OCI-LY7 (cell line): Measurements from ENCODE around the gene CD47. TPM values are rescaled to one million over a fixed set of nuclear protein-coding genes. Genes with fewer than 3 reads are reported as not detected.

Experiments used
- BruUV-seq: library from RNA; stranded (reverse); fragments of 400-500 nt; replicated peaks from 2 replicates; lab custom pipeline; 2021; lab: Mats Ljungman, UMichigan
- CTCF ChIA-PET: fragments of 300-600 bp; sonication (Branson Sonifier 250); formaldehyde crosslinking; loops from one replicate; lab custom pipeline; 2022; ENCODE audit warnings: antibody characterized with exemption; ENCODE audit not compliant: unreplicated experiment; lab: Charles Lee
- POLR2A ChIA-PET: fragments of 300-600 bp; sonication (Branson Sonifier 250); formaldehyde crosslinking; loops from one replicate; lab custom pipeline; 2022; ENCODE audit warnings: antibody characterized with exemption; lab: Charles Lee
- DNase-seq: peaks from one replicate; pipeline ENCODE4 v3.0.0-alpha.2; 2015; ENCODE audit warnings: low spot score
- H2AFZ ChIP-seq: fragments of 200-600 bp; sonication (generic), shearing (Covaris generic); 2 replicates; pipeline ENCODE4 v1.6.1; 2014; ENCODE audit warnings: mild to moderate bottlenecking, antibody characterized with exemption, low read length, moderate library complexity
- H3K27ac ChIP-seq: fragments of 200-600 bp; sonication (generic); 2 replicates; pipeline ENCODE4 v1.5.1; 2014; ENCODE audit warnings: mixed run types, low read depth, mild to moderate bottlenecking, moderate library complexity, low read length, inconsistent platforms; ENCODE audit not compliant: poor library complexity, severe bottlenecking
- H3K36me3 ChIP-seq: fragments of 200-600 bp; sonication (generic); 2 replicates; pipeline ENCODE4 v1.6.1; 2014; ENCODE audit warnings: mild to moderate bottlenecking, antibody characterized with exemption, low read length, moderate library complexity, mixed read lengths; ENCODE audit not compliant: insufficient read depth
- H3K4me1 ChIP-seq: fragments of 200-600 bp; sonication (generic); 2 replicates; pipeline ENCODE4 v1.5.1; 2014; ENCODE audit warnings: mild to moderate bottlenecking, low read length; ENCODE audit not compliant: insufficient read depth, poor library complexity, severe bottlenecking
- H3K4me2 ChIP-seq: fragments of 200-600 bp; sonication (generic); 2 replicates; pipeline ENCODE4 v1.6.1; 2014; ENCODE audit warnings: mild to moderate bottlenecking, low read length
- H3K4me3 ChIP-seq: fragments of 200-600 bp; sonication (generic); 2 replicates; pipeline ENCODE4 v1.5.1; 2014; ENCODE audit warnings: mild to moderate bottlenecking, low read depth, low read length; ENCODE audit not compliant: poor library complexity, severe bottlenecking
- H3K79me2 ChIP-seq: fragments of 200-600 bp; sonication (generic); 2 replicates; pipeline ENCODE4 v1.6.1; 2016; ENCODE audit warnings: low read depth, mild to moderate bottlenecking, low read length, moderate library complexity, mixed read lengths; ENCODE audit not compliant: insufficient read depth
- H3K9me2 ChIP-seq: fragments of 200-600 bp; sonication (generic); 2 replicates; pipeline ENCODE4 v1.6.1; 2016; ENCODE audit warnings: mild to moderate bottlenecking, low read length, mixed read lengths; ENCODE audit not compliant: insufficient read depth
- H3K9me3 ChIP-seq: fragments of 200-600 bp; sonication (generic); 2 replicates; pipeline ENCODE4 v1.6.1; 2014; ENCODE audit warnings: mild to moderate bottlenecking, mixed run types, low read length, mixed read lengths
- H4K20me1 ChIP-seq: fragments of 200-600 bp; sonication (generic); 2 replicates; pipeline ENCODE4 v1.6.1; 2014; ENCODE audit warnings: mild to moderate bottlenecking, antibody characterized with exemption, low read length, moderate library complexity, mixed read lengths; ENCODE audit not compliant: insufficient read depth
- CTCF ChIP-seq: fragments of 200-600 bp; sonication (generic); conservative IDR thresholded peaks from 2 replicates; pipeline ENCODE4 v1.5.1; 2014; ENCODE audit warnings: mild to moderate bottlenecking, antibody characterized with exemption, low read length, moderate library complexity, mixed read lengths
- EZH2phosphoT487 ChIP-seq: fragments of 200-600 bp; sonication (generic); IDR thresholded peaks from 2 replicates; pipeline ENCODE4 v1.6.1; 2018; ENCODE audit warnings: low read depth, borderline replicate concordance, mild to moderate bottlenecking, mixed run types, antibody characterized with exemption, low read length, moderate library complexity, mixed read lengths
- intact Hi-C: fragments of 100-400 bp; cut with micrococcal nuclease; formaldehyde crosslinking; loops from one replicate; pipeline ENCODE4 v1.10.0; 2022; ENCODE audit not compliant: unreplicated experiment
- total RNA-seq, 2 experiments: library from RNA; depleted of rRNA in 1 of 2; stranded (reverse); fragments of >200 nt in 1 of 2; shearing (Covaris generic) in 1 of 2; gene quantifications; 2 replicates each; pipeline ENCODE4 v1.2.3, GENCODE V29; 2014 to 2022

The CD47 gene
- total RNA-seq, 2 experiments from 2014 or later: 43.9 to 50.0 TPM

DNA sequence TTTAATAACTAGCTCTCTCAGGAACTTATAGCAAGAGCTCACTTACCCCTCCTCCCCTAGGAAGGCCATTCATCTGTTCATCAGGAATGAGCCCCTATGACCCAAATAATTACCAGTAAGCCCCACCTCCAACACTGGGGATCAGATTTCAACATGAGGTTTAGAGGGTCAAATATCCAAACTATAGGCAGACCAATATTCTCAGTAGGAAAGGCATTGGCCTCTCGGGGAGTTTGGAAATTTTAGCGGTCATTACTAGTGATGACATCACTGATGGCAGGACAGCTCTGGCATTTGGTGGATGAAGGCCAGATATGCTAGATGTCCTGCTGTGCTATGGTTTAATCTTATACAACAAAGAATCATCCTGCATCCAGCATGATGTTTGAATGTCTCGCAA, 15.2 kb upstream of the CD47 start:
- Histone ChIP-seq H3K36me3 (no peaks in the 10 kb centered on the region), H3K4me1 (peaks cover 19% of the 10 kb centered on the region), H3K4me3 (no peak overlapping the region), H4K20me1 (no peaks in the 10 kb centered on the region), H3K4me2 (no peak overlapping the region), H3K79me2 (no peaks in the 10 kb centered on the region), H2AFZ (no peak overlapping the region), H3K27ac (no peak overlapping the region), H3K9me3 (no peaks in the 10 kb centered on the region), H3K9me2 (no peaks in the 10 kb centered on the region)
- no peak for DNase-seq
- ChIA-PET POLR2A (interaction anchor here (0.6 to 1.5 kb wide), 4 partner anchors 16 to 377 kb away, joined by 4 to 5 read pairs (median 4); no protein-coding TSS in a partner anchor), CTCF (no interaction called here)
- intact Hi-C loops: no loop called here
- TF ChIP-seq EZH2phosphoT487: no peak
- TF ChIP-seq CTCF: no peak
- BruUV-seq: no TSS peak

DNA sequence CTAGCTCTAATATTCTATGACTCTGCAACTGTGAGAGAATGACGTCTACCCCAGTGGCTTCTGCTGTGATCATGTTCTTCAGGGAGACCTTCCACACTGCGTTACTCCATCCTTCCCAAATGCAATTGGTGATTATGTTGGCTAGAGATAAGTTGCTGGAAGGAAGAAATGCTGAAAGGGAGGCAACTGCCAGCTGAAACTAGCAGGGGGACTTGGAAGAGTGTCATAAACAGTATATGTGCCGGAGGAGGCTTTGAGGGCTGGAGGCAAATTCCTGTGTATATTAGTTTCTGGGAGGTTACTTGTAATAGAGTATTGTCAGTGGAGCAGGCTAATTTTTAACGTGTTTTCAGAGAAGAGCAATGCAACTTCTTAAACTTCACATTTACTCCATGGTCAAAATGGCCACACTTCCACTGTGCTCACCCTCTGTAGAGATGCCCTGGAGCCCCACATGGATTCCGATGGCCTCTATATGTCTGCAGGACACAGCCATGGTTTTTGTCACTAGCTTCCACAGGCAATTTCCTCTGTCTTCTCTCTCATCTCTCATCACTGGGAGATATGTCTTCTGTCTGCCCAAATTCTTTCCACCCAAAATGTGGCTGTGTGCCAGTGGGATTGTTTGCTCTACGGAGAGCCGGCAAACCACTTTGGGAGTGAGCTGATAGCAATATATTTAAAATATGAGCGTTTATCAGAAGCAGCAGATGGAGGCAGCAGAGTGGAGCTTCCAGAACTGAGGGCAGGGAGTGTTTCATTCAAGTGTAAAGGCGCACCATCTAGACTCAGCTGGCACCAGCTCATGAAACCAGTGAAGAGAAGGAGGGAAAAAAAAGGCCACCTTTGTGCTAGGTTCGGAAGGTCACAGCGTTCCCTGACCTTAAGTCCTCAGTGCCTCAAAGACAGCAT, 13.3 kb upstream of the CD47 start:
- Histone ChIP-seq H3K4me1 (peaks cover 38% of the 10 kb centered on the region), H3K4me2 (no peak overlapping the region), H3K36me3 (no peaks in the 10 kb centered on the region), H3K9me2 (no peaks in the 10 kb centered on the region), H3K79me2 (no peaks in the 10 kb centered on the region), H3K27ac (no peak overlapping the region), H3K9me3 (no peaks in the 10 kb centered on the region), H3K4me3 (no peak overlapping the region), H2AFZ (no peak overlapping the region), H4K20me1 (no peaks in the 10 kb centered on the region)
- no peak for DNase-seq
- intact Hi-C loops: no loop called here
- no TSS peak for BruUV-seq
- ChIA-PET CTCF (no interaction called here), POLR2A (interaction anchor here (1.5 to 1.8 kb wide), 2 partner anchors 11 to 19 kb away, joined by 3 read pairs; no protein-coding TSS in a partner anchor)
- TF ChIP-seq EZH2phosphoT487 (no peak), CTCF (no peak)
